GM12875 (cell line): ENCODE results near the gene ALDH3A2.

Experiments
- H3K4me3 ChIP-seq: one replicate; pipeline ENCODE4 v1.5.1; 2011; ENCODE audit warnings: low read depth, low read length, control low read depth
- TF ChIP-seq, protein P1 (sequence below): IDR thresholded peaks from 2 replicates; pipeline ENCODE4 v1.5.1; 2011; ENCODE audit warnings: low read depth, mild to moderate bottlenecking, control low read depth, inconsistent platforms, low read length, moderate library complexity, borderline replicate concordance; ENCODE audit not compliant: insufficient read depth

The ALDH3A2 gene

DNA sequence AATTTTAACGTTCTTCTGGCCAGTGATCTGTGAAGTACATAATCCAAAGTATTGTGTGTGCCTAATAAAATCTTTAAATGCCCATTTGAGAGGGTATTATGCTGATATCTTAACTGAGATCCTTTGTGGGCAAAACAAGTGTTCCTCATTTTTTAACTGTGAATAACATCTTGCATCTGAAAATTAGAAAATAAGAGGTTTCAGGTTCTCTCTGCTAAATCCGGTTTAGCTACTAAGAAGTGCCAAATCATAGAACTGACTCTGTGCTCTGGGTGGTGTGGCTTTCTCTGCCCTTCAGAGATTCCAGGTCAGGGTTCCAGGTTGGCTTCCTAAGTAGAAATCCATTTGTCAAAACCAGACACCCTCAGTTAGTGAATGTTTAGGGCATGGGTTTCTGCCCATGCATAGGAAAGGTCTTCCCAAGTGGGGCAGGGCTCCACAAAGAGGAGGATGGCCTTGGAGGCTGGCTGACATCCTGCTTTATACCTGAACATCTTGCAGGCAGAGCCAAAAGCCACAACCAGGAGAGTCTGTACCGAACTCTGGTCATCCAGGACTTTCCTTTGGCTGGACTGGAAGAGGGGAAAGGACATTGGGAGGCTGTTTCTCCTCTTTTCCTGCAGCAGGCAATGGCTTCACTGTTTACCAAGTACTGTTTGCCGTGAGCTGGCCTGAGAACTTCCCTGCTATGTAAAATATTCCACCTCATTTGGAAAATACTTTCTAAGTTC is 8.5 kb downstream of the ALDH3A2 start:
- TF ChIP-seq, protein P1, sequence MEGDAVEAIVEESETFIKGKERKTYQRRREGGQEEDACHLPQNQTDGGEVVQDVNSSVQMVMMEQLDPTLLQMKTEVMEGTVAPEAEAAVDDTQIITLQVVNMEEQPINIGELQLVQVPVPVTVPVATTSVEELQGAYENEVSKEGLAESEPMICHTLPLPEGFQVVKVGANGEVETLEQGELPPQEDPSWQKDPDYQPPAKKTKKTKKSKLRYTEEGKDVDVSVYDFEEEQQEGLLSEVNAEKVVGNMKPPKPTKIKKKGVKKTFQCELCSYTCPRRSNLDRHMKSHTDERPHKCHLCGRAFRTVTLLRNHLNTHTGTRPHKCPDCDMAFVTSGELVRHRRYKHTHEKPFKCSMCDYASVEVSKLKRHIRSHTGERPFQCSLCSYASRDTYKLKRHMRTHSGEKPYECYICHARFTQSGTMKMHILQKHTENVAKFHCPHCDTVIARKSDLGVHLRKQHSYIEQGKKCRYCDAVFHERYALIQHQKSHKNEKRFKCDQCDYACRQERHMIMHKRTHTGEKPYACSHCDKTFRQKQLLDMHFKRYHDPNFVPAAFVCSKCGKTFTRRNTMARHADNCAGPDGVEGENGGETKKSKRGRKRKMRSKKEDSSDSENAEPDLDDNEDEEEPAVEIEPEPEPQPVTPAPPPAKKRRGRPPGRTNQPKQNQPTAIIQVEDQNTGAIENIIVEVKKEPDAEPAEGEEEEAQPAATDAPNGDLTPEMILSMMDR: no peak
- H3K4me3 ChIP-seq: no peak overlapping the region

- no peak overlapping the region for H3K4me3 ChIP-seq
- TF ChIP-seq, protein P1: no peak
Measured at GRCh38 chr17:19659366-19660177, 11.0 kb downstream of the ALDH3A2 start.

GRCh38 chr17:19660219-19660870 is 11.8 kb downstream of the ALDH3A2 start:
- H3K4me3 ChIP-seq: no peak overlapping the region
- TF ChIP-seq, protein P1: no peak

- TF ChIP-seq, protein P1: no peak
- no peak overlapping the region for H3K4me3 ChIP-seq
Measured at GRCh38 chr17:19661121-19661520, 12.6 kb downstream of the ALDH3A2 start.

GRCh38 chr17:19663097-19663496 is 14.5 kb downstream of the ALDH3A2 start:
- TF ChIP-seq, protein P1: no peak
- H3K4me3 ChIP-seq: no peak overlapping the region

DNA sequence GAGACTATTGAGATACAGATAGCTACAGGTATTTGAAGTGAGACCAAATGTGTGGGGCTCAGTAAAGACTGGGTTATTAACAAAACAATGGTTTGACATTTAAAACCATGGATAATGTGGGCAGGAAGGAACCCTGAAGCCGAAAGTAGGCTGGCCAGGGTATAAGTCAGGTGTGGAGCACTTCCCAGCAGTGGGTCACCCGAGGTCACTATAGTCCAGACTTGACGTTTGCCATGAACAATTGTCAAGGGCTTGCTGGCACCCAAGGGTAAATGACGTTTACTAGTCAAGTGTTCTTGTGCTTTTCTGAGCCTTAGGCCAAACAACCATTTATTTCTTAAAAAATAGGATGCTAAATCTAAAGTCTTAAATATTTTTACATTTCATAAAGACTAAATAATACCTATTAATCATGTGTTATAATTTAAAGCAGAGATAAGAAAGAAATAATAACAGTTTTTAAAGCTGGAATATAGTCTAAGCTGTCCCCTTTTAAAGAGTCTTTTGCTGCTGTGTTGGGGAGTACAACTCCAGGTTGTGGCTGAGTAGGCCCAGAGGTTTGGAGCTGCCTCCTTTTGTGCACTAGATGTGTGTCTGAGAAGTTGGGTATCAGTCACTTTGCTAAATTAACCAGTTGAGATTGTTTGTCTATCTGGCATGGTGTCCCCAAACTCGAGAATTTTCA is 15.7 kb downstream of the ALDH3A2 start:
- TF ChIP-seq, protein P1: no peak

More for the DNA sequence above, 15.7 kb downstream of the ALDH3A2 start:
- no peak overlapping the region for H3K4me3 ChIP-seq
